GM12874 (cell line): ENCODE data around the gene KLHL36.

Experiments
- CTCF ChIP-seq: IDR thresholded peaks from 2 replicates; pipeline ENCODE4 v1.5.1; 2011; ENCODE audit warnings: low read depth, mild to moderate bottlenecking, control low read depth, low read length, moderate library complexity; ENCODE audit not compliant: insufficient read depth

Gene KLHL36

GRCh38 chr16:84630009-84630408 is 18.3 kb upstream of the KLHL36 start:
- TF ChIP-seq CTCF = no peak

GRCh38 chr16:84630446-84631152 is 17.7 kb upstream of the KLHL36 start:
- no peak for TF ChIP-seq CTCF

- no peak for TF ChIP-seq CTCF
These were observed 17.2 kb upstream of the KLHL36 start for GRCh38 chr16:84631153-84631466.

- TF ChIP-seq CTCF = no peak
These were observed 16.4 kb upstream of the KLHL36 start for GRCh38 chr16:84631886-84632285.

- no peak for TF ChIP-seq CTCF
These were observed 14.7 kb upstream of the KLHL36 start for GRCh38 chr16:84633622-84634021.

GRCh38 chr16:84635702-84636101 is 12.6 kb upstream of the KLHL36 start:
- TF ChIP-seq CTCF = no peak

- no peak for TF ChIP-seq CTCF
These were observed 10.6 kb upstream of the KLHL36 start for GRCh38 chr16:84637709-84638108.
